Measurements from ENCODE around the gene ANGPTL8. TPM values are rescaled to one million over a fixed set of nuclear protein-coding genes. Genes with fewer than 3 reads are reported as not detected.

The ANGPTL8 gene
- total and polyA plus RNA-seq, 2 of the 13 experiments (the other 11 are each of a cell fraction or from before 2014, with no cell fraction given): 27.3 to 243 TPM

GRCh38 chr19:11264452-11265176 lies 25.2 kb downstream of the ANGPTL8 start:
- no peak overlapping the region for H3K27ac ChIP-seq (ENCODE audit: extremely low read length, insufficient read depth, low read length)
- in situ Hi-C loops (cut with HindIII; ENCODE audit: extremely low pct_ligation_motif_present, low pct_unique_long_range_greater_than_20kb): no loop called here
- H3K4me3 ChIP-seq (replicated peaks in 1 of 3; ENCODE audit: insufficient read depth in 1 of 3, low read depth in 2 of 3, low read length in 3 of 3): peak overlapping the region in 1 of 3 experiments; percentile 46; a peak in 1 of 6 replicates
- ChIA-PET CTCF (ENCODE audit: low intra/inter-chr PET ratio, low total read pairs) (no interaction called here), POLR2A (interaction anchor here (1.4 to 2.6 kb wide), 3 partner anchors 10 to 122 kb away, joined by 5 to 12 read pairs (median 5); partner anchors contain the start of gene SWSAP1)
- no peak overlapping the region for H2AFZ ChIP-seq (ENCODE audit: low read length)
- peaks cover 80% of the 10 kb centered on the region for H3K4me1 ChIP-seq (ENCODE audit: insufficient read depth, low read length)
- H3K79me2 ChIP-seq (ENCODE audit: insufficient read depth, low read length): no peaks in the 10 kb centered on the region
- FAIRE-seq: no peak
- H3K36me3 ChIP-seq (replicated peaks in 1 of 2; ENCODE audit: control insufficient read depth in 1 of 2, insufficient read depth in 2 of 2, low read length in 2 of 2): no peaks in the 10 kb centered on the region
- ATAC-seq: peak; percentile 8; the same call in 2 of the 3 replicates
- 20% methylated on average over 18 of the region's 19 CpGs for WGBS (ENCODE audit: low lambda C conversion rate)
- BruUV-seq (replicated peaks): no TSS peak
- H3K27me3 ChIP-seq (ENCODE audit: control insufficient read depth in 1 of 2, insufficient read depth in 2 of 2, low read length in 2 of 2): peaks cover 0 to 2% of the 10 kb centered on the region in 2 experiments; a peak in 1 of 5 replicates
- peak overlapping the region; percentile 61 for H3K4me2 ChIP-seq (ENCODE audit: low read depth, low read length)
- no peak overlapping the region; the same call in 1 of the 2 replicates for H3K9ac ChIP-seq (ENCODE audit: insufficient read depth, low read depth, low read length)
- H4K20me1 ChIP-seq (ENCODE audit: insufficient read depth, low read length): no peaks in the 10 kb centered on the region
- intact Hi-C loops (cut with micrococcal nuclease; ENCODE audit: unreplicated experiment): loop anchor here (2.0 kb wide), 1 partner anchor 22 kb away; no protein-coding TSS in a partner anchor
- peak; percentile 31 for DNase-seq (ENCODE audit: low spot score)
- no peaks in the 10 kb centered on the region for H3K9me3 ChIP-seq (ENCODE audit: low read length)
- no peak for TF ChIP-seq THRA (CRISPR knock-in tag; IDR thresholded peaks at IDR 0.05; ENCODE audit: borderline replicate concordance)
- TF ChIP-seq ZNF644 (CRISPR knock-in tag; IDR thresholded peaks at IDR 0.05; ENCODE audit: low read depth): no peak
- TF ChIP-seq ZNF605 (CRISPR knock-in tag; IDR thresholded peaks at IDR 0.05): no peak
- TF ChIP-seq SMC3 (IDR thresholded peaks at IDR 0.05; ENCODE audit: low read length): no peak
- TF ChIP-seq, protein P1, sequence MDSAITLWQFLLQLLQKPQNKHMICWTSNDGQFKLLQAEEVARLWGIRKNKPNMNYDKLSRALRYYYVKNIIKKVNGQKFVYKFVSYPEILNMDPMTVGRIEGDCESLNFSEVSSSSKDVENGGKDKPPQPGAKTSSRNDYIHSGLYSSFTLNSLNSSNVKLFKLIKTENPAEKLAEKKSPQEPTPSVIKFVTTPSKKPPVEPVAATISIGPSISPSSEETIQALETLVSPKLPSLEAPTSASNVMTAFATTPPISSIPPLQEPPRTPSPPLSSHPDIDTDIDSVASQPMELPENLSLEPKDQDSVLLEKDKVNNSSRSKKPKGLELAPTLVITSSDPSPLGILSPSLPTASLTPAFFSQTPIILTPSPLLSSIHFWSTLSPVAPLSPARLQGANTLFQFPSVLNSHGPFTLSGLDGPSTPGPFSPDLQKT (CRISPR knock-in tag; IDR thresholded peaks at IDR 0.05; ENCODE audit: borderline replicate concordance): no peak
- no peak for TF ChIP-seq ZNF879 (CRISPR knock-in tag; IDR thresholded peaks at IDR 0.05)
- TF ChIP-seq, protein P2, sequence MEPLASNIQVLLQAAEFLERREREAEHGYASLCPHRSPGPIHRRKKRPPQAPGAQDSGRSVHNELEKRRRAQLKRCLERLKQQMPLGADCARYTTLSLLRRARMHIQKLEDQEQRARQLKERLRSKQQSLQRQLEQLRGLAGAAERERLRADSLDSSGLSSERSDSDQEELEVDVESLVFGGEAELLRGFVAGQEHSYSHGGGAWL (CRISPR knock-in tag; IDR thresholded peaks at IDR 0.05): peak; percentile 83; the same call in 1 of the 2 replicates
- peak; percentile 61; the same call in 1 of the 2 replicates for TF ChIP-seq ZBTB38 (CRISPR knock-in tag; IDR thresholded peaks at IDR 0.05)
- TF ChIP-seq ZZZ3 (CRISPR knock-in tag; IDR thresholded peaks at IDR 0.05; ENCODE audit: borderline replicate concordance): no peak
- TF ChIP-seq NFYC (CRISPR knock-in tag; IDR thresholded peaks at IDR 0.05): no peak
- TF ChIP-seq ZNF776 (CRISPR knock-in tag; IDR thresholded peaks at IDR 0.05): no peak
- TF ChIP-seq, protein P3, sequence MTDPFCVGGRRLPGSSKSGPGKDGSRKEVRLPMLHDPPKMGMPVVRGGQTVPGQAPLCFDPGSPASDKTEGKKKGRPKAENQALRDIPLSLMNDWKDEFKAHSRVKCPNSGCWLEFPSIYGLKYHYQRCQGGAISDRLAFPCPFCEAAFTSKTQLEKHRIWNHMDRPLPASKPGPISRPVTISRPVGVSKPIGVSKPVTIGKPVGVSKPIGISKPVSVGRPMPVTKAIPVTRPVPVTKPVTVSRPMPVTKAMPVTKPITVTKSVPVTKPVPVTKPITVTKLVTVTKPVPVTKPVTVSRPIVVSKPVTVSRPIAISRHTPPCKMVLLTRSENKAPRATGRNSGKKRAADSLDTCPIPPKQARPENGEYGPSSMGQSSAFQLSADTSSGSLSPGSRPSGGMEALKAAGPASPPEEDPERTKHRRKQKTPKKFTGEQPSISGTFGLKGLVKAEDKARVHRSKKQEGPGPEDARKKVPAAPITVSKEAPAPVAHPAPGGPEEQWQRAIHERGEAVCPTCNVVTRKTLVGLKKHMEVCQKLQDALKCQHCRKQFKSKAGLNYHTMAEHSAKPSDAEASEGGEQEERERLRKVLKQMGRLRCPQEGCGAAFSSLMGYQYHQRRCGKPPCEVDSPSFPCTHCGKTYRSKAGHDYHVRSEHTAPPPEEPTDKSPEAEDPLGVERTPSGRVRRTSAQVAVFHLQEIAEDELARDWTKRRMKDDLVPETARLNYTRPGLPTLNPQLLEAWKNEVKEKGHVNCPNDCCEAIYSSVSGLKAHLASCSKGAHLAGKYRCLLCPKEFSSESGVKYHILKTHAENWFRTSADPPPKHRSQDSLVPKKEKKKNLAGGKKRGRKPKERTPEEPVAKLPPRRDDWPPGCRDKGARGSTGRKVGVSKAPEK (CRISPR knock-in tag; IDR thresholded peaks at IDR 0.05; ENCODE audit: borderline replicate concordance): no peak
- no peak for TF ChIP-seq GMEB2 (CRISPR knock-in tag; IDR thresholded peaks at IDR 0.05; ENCODE audit: low read depth)
- 0 out of 2 replicates have a peak, but pooled peaks have one; percentile 63 for TF ChIP-seq TFE3 (CRISPR knock-in tag; IDR thresholded peaks at IDR 0.05)

Measured in HepG2 (cell line).